H9 (cell line): ENCODE data around the gene CALN1. TPM values are rescaled to one million over a fixed set of nuclear protein-coding genes. Genes with fewer than 3 reads are reported as not detected.

Source experiments
- DNase-seq: peaks from one replicate; pipeline ENCODE4 v3.0.0-alpha.2; 2017
- H2AFZ ChIP-seq: one replicate; pipeline ENCODE4 v1.6.1; 2013; ENCODE audit warnings: mild to moderate bottlenecking, low read length, control low read depth, moderate library complexity
- H2AK5ac ChIP-seq: 2 replicates; pipeline ENCODE4 v1.6.1; 2013; ENCODE audit warnings: low read length, control low read depth, mixed read lengths; ENCODE audit not compliant: insufficient read length
- H2BK120ac ChIP-seq: one replicate; pipeline ENCODE4 v1.6.1; 2013; ENCODE audit warnings: low read depth, mild to moderate bottlenecking, low read length, control low read depth, inconsistent platforms; ENCODE audit not compliant: poor library complexity, severe bottlenecking
- H2BK12ac ChIP-seq: 2 replicates; pipeline ENCODE4 v1.6.1; 2013; ENCODE audit warnings: low read length, control low read depth, mixed read lengths, low read depth; ENCODE audit not compliant: insufficient read length
- H2BK15ac ChIP-seq: 2 replicates; pipeline ENCODE4 v1.6.1; 2013; ENCODE audit warnings: low read depth, low read length, control low read depth
- H2BK20ac ChIP-seq: one replicate; pipeline ENCODE4 v1.6.1; 2013; ENCODE audit warnings: low read depth, mild to moderate bottlenecking, low read length, control low read depth, inconsistent platforms; ENCODE audit not compliant: poor library complexity, severe bottlenecking
- H2BK5ac ChIP-seq: 2 replicates; pipeline ENCODE4 v1.6.1; 2013; ENCODE audit warnings: low read length, control low read depth, mixed read lengths; ENCODE audit not compliant: insufficient read length
- H3K14ac ChIP-seq: 2 replicates; pipeline ENCODE4 v1.6.1; 2013; ENCODE audit warnings: low read length, control low read depth; ENCODE audit not compliant: insufficient read depth
- H3K18ac ChIP-seq: 2 replicates; pipeline ENCODE4 v1.6.1; 2013; ENCODE audit warnings: low read depth, mild to moderate bottlenecking, mixed read lengths, low read length, control low read depth; ENCODE audit not compliant: insufficient read length
- H3K23ac ChIP-seq: 2 replicates; pipeline ENCODE4 v1.6.1; 2013; ENCODE audit warnings: low read length, control low read depth, mixed read lengths, low read depth; ENCODE audit not compliant: insufficient read length
- H3K23me2 ChIP-seq: 2 replicates; pipeline ENCODE4 v1.6.1; 2013; ENCODE audit warnings: low read depth, mild to moderate bottlenecking, mixed read lengths, low read length, control low read depth; ENCODE audit not compliant: insufficient read length, poor library complexity, severe bottlenecking
- H3K27ac ChIP-seq: 2 replicates; pipeline ENCODE4 v1.5.1; 2013; ENCODE audit warnings: low read length, control low read depth, mixed read lengths, low read depth; ENCODE audit not compliant: insufficient read length
- H3K27me3 ChIP-seq: 2 replicates; pipeline ENCODE4 v1.6.1; 2013; ENCODE audit warnings: low read length, control low read depth, inconsistent platforms; ENCODE audit not compliant: insufficient read depth
- H3K4ac ChIP-seq: 2 replicates; pipeline ENCODE4 v1.6.1; 2013; ENCODE audit warnings: low read depth, mild to moderate bottlenecking, control low read depth, inconsistent platforms, low read length, moderate library complexity
- H3K4me1 ChIP-seq: 2 replicates; pipeline ENCODE4 v1.6.1; 2013; ENCODE audit warnings: low read length, control low read depth, inconsistent platforms; ENCODE audit not compliant: insufficient read depth
- H3K4me2 ChIP-seq: 2 replicates; pipeline ENCODE4 v1.6.1; 2013; ENCODE audit warnings: low read length, control low read depth, mixed read lengths; ENCODE audit not compliant: insufficient read length, insufficient read depth
- H3K56ac ChIP-seq: 2 replicates; pipeline ENCODE4 v1.6.1; 2013; ENCODE audit warnings: low read depth, mild to moderate bottlenecking, mixed read lengths, low read length, control low read depth; ENCODE audit not compliant: insufficient read length
- H3K79me1 ChIP-seq: 2 replicates; pipeline ENCODE4 v1.6.1; 2013; ENCODE audit warnings: low read depth, mild to moderate bottlenecking, moderate library complexity, low read length, control low read depth, inconsistent platforms; ENCODE audit not compliant: insufficient read depth, poor library complexity, severe bottlenecking
- H3K79me2 ChIP-seq: 2 replicates; pipeline ENCODE4 v1.6.1; 2013; ENCODE audit warnings: low read length, control low read depth, inconsistent platforms; ENCODE audit not compliant: insufficient read depth
- H3K9ac ChIP-seq: 2 replicates; pipeline ENCODE4 v1.6.1; 2013; ENCODE audit warnings: low read length, control low read depth, mixed read lengths; ENCODE audit not compliant: insufficient read length; ENCODE audit errors: extremely low read depth
- H3K9me3 ChIP-seq: one replicate; pipeline ENCODE4 v1.6.1; 2013; ENCODE audit warnings: low read depth, low read length, inconsistent platforms; ENCODE audit not compliant: control insufficient read depth
- H3T11ph ChIP-seq: one replicate; pipeline ENCODE4 v1.6.1; 2013; ENCODE audit warnings: mild to moderate bottlenecking, low read length, control low read depth, inconsistent platforms
- H4K20me1 ChIP-seq: one replicate; pipeline ENCODE4 v1.6.1; 2013; ENCODE audit not compliant: control insufficient read depth, insufficient read length, insufficient read depth
- H4K5ac ChIP-seq: 2 replicates; pipeline ENCODE4 v1.6.1; 2013; ENCODE audit warnings: low read depth, mild to moderate bottlenecking, mixed read lengths, low read length, control low read depth; ENCODE audit not compliant: insufficient read length
- H4K8ac ChIP-seq: replicated peaks from 2 replicates; pipeline ENCODE4 v1.6.1; 2013; ENCODE audit warnings: low read length, control low read depth, mixed read lengths, low read depth; ENCODE audit not compliant: insufficient read length
- H4K91ac ChIP-seq: 2 replicates; pipeline ENCODE4 v1.6.1; 2013; ENCODE audit warnings: low read depth, mild to moderate bottlenecking, moderate library complexity, mixed read lengths, low read length, control low read depth; ENCODE audit not compliant: insufficient read length
- H3K27ac Mint-ChIP-seq, 3 experiments: 2 replicates in 2 of 3; 3 replicates in 1 of 3; pipeline ENCODE4 v1.8.0; 2020 to 2021; ENCODE audit warnings: mixed read lengths in 3 of 3, mild to moderate bottlenecking in 1 of 3, moderate library complexity in 1 of 3
- H3K27me3 Mint-ChIP-seq: 2 replicates; pipeline ENCODE4 v1.8.0; 2021; ENCODE audit warnings: low read depth, mild to moderate bottlenecking, moderate library complexity, mixed read lengths
- H3K36me3 Mint-ChIP-seq, 3 experiments: 2 replicates in 2 of 3; 3 replicates in 1 of 3; pipeline ENCODE4 v1.8.0; 2020 to 2021; ENCODE audit warnings: low read depth in 3 of 3, mixed read lengths in 3 of 3; ENCODE audit not compliant: insufficient read depth in 1 of 3
- H3K4me1 Mint-ChIP-seq, 2 experiments: 2 replicates each; pipeline ENCODE4 v1.8.0; 2020; ENCODE audit warnings: mixed read lengths in 2 of 2
- H3K4me3 Mint-ChIP-seq, 2 experiments: 2 replicates in 1 of 2; 3 replicates in 1 of 2; pipeline ENCODE4 v1.8.0; 2020 to 2021; ENCODE audit warnings: mild to moderate bottlenecking in 2 of 2, mixed read lengths in 2 of 2, moderate library complexity in 1 of 2
- H3K9me3 Mint-ChIP-seq, 2 experiments: 2 replicates in 1 of 2; 3 replicates in 1 of 2; pipeline ENCODE4 v1.8.0; 2020; ENCODE audit warnings: mild to moderate bottlenecking in 2 of 2, mixed read lengths in 2 of 2, moderate library complexity in 1 of 2
- WGBS: extraction: QIAGEN DNeasy Blood & Tissue Kit; methylation state at CpG from one replicate; pipeline ENCODE4 v1.1.7; 2013; ENCODE audit warnings: missing lambda C conversion rate, low lambda C conversion rate, mixed read lengths; ENCODE audit not compliant: insufficient read length; ENCODE audit errors: extremely low coverage; 5-methylcytosine and 5-hydroxymethylcytosine counted together
- total RNA-seq: library from RNA; stranded (reverse); gene quantifications from 2 replicates; pipeline ENCODE4 v1.2.1, GENCODE V29; 2021
- TF ChIP-seq, protein P1 (sequence below): fragments of 200-600 bp; sonication (generic); conservative IDR thresholded peaks from 3 replicates; pipeline ENCODE4 v1.8.0; 2021; ENCODE audit warnings: antibody characterized with exemption, mild to moderate bottlenecking

Gene CALN1
- total RNA-seq, 1 experiment from 2014 or later: 2.8 TPM

DNA sequence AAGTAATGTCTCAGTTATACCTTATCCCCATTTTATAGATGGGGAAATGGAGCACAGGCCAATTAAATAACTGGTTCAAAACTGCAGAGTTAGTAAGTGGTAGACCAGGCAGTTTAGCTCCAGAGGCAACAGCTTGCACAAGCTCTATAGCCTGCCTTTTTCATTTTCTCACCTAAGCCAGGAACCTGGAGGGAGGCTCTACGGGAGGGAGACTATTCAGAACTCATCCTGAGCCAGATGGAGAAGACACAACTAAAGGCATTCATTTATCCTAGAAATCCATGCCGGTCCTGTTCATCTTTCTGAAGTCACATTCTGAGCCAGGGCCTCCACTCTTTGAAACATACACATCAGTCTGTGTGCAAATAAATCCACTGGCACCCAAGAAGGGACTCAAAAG lies 103.2 kb downstream of the CALN1 start:
- Histone ChIP-seq H3K79me2 (no peaks in the 10 kb centered on the region; the same call in 1 of the 2 replicates), H2BK5ac (no peak overlapping the region), H2BK15ac (no peak overlapping the region)

More for the DNA sequence above, 103.2 kb downstream of the CALN1 start:
- H3K9ac ChIP-seq: no peak overlapping the region
- H3K4ac ChIP-seq: no peak overlapping the region
- Mint-ChIP-seq H3K4me1 (peaks cover 13 to 31% of the 10 kb centered on the region in 2 experiments), H3K27me3 (no peaks in the 10 kb centered on the region), H3K9me3 (no peaks in the 10 kb centered on the region; a peak in 1 of 5 replicates), H3K27ac (no peak overlapping the region; a peak in 1 of 7 replicates), H3K4me3 (no peak overlapping the region), H3K36me3 (peaks cover 0 to 1% (median 0%) of the 10 kb centered on the region in 3 experiments; a peak in 1 of 7 replicates)
- no peak overlapping the region for H2BK12ac ChIP-seq
- H3K56ac ChIP-seq: no peak overlapping the region
- H3K27ac ChIP-seq: no peak overlapping the region
- H3K23me2 ChIP-seq: no peaks in the 10 kb centered on the region
- H4K91ac ChIP-seq: no peak overlapping the region
- no peak overlapping the region for H3K23ac ChIP-seq
- H2BK20ac ChIP-seq: no peak overlapping the region
- DNase-seq: no peak
- no peaks in the 10 kb centered on the region for H4K20me1 ChIP-seq
- TF ChIP-seq, protein P1, sequence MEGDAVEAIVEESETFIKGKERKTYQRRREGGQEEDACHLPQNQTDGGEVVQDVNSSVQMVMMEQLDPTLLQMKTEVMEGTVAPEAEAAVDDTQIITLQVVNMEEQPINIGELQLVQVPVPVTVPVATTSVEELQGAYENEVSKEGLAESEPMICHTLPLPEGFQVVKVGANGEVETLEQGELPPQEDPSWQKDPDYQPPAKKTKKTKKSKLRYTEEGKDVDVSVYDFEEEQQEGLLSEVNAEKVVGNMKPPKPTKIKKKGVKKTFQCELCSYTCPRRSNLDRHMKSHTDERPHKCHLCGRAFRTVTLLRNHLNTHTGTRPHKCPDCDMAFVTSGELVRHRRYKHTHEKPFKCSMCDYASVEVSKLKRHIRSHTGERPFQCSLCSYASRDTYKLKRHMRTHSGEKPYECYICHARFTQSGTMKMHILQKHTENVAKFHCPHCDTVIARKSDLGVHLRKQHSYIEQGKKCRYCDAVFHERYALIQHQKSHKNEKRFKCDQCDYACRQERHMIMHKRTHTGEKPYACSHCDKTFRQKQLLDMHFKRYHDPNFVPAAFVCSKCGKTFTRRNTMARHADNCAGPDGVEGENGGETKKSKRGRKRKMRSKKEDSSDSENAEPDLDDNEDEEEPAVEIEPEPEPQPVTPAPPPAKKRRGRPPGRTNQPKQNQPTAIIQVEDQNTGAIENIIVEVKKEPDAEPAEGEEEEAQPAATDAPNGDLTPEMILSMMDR: no peak
- H3K4me2 ChIP-seq: no peak overlapping the region
- H3K79me1 ChIP-seq: no peaks in the 10 kb centered on the region
- no peak overlapping the region for H3T11ph ChIP-seq
- no peaks in the 10 kb centered on the region for H3K27me3 ChIP-seq
- no peak overlapping the region for H3K14ac ChIP-seq
- H3K9me3 ChIP-seq: no peaks in the 10 kb centered on the region
- H3K4me1 ChIP-seq: no peaks in the 10 kb centered on the region; the same call in 1 of the 2 replicates
- H2AK5ac ChIP-seq: no peak overlapping the region
- no peak overlapping the region for H3K18ac ChIP-seq
- no peak overlapping the region for H2AFZ ChIP-seq
- H4K5ac ChIP-seq: no peak overlapping the region
- no CpG with 5 or more reads among the region's 2 CpGs for WGBS
- H4K8ac ChIP-seq: no peak overlapping the region
- no peak overlapping the region for H2BK120ac ChIP-seq
